ENCODE measurements around the gene CYP2C18. TPM values are rescaled to one million over a fixed set of nuclear protein-coding genes. Genes with fewer than 3 reads are reported as not detected.
"Not testable (repeated sequence)": the region's sequence is repeated elsewhere in the genome, so short reads cannot be mapped to it uniquely, and the experiment has no call there.

CYP2C18 gene
- total RNA-seq, result 100 to 1,000 TPM in 2 of 6 experiments, 10 to 100 TPM in 4; 71.0 to 120 (median 93.9) TPM
- long read RNA-seq, transcript CYP2C18-201 (9 exons, 2,418 nt), result major isoform, 9 of 19 reads
- long read RNA-seq, partial matches to known transcripts, result 7 of 19 reads
- long read RNA-seq, other reads (novel, unspliced or antisense), result 2 of 19 reads

- Histone ChIP-seq H3K27ac (peak within 1 kb of the TSS; percentile 62 to 96 (median 90)), H3K4me3 (peak within 1 kb of the TSS; percentile 36 to 59 (median 56)), H3K9me3 (no peaks in the 10 kb centered on the region), H3K27me3 (no peaks in the 10 kb centered on the region), H3K4me1 (peaks cover 0 to 35% (median 10%) of the 10 kb centered on the region in 4 donors), H3K36me3 (peaks cover 0 to 4% (median 0%) of the 10 kb centered on the region in 4 donors)
- intact Hi-C loops (cut with DNase I), result no loop called here
- no peak for DNase-seq
- 34% methylated on average over 10 of the region's 10 CpGs for WGBS (ENCODE audit: insufficient coverage, low coverage, low lambda C conversion rate, missing lambda C conversion rate)
- TF ChIP-seq POLR2A (IDR thresholded peaks at IDR 0.05) (no peak), CTCF (IDR thresholded peaks at IDR 0.05) (no peak)
- ATAC-seq, result peak; percentile 14 to 46 (median 34)
Observed at GRCh38 chr10:94683214-94684054, at the start of gene CYP2C18. Gene CYP2C18 (plus strand): TSS chr10:94683729. CDS start chr10:94683820, 91 bp downstream.

GRCh38 chr10:94638097-94638496 is 45.4 kb upstream of the CYP2C18 start:
- H3K36me3 ChIP-seq; intact Hi-C loops (cut with DNase I): not testable (repeated sequence)
- whole genome bisulfite sequencing (ENCODE audit: insufficient coverage, low coverage, low lambda C conversion rate, missing lambda C conversion rate), result 91% methylated on average over 4 of the region's 4 CpGs

GRCh38 chr10:94639902-94640301 is 43.6 kb upstream of the CYP2C18 start:
- Histone ChIP-seq H3K4me3 (no peak overlapping the region), H3K36me3 (no peaks in the 10 kb centered on the region), H3K27ac (no peak overlapping the region), H3K27me3 (no peaks in the 10 kb centered on the region), H3K9me3 (peaks cover 0 to 10% (median under 1%) of the 10 kb centered on the region in 4 donors), H3K4me1 (peaks cover 0 to 8% (median 0%) of the 10 kb centered on the region in 4 donors)
- WGBS (ENCODE audit: insufficient coverage, low coverage, low lambda C conversion rate, missing lambda C conversion rate), result 92% methylated on average over 2 of the region's 8 CpGs
- TF ChIP-seq POLR2A (IDR thresholded peaks at IDR 0.05), result no peak
- TF ChIP-seq CTCF (IDR thresholded peaks at IDR 0.05), result no peak
- ATAC-seq (no peak), DNase-seq (no peak)
- intact Hi-C loops (cut with DNase I), result no loop called here

More at GRCh38 chr10:94638097-94638496, 45.4 kb upstream of the CYP2C18 start:
- not testable (repeated sequence) for H3K4me1 ChIP-seq, H3K4me3 ChIP-seq, DNase-seq, H3K27me3 ChIP-seq, ATAC-seq, H3K27ac ChIP-seq
- H3K9me3 ChIP-seq, result peaks cover 0 to 10% (median under 1%) of the 10 kb centered on the region in 4 donors

- H3K9me3 ChIP-seq, result peaks cover 0 to 10% (median under 1%) of the 10 kb centered on the region in 4 donors
- peaks cover 0 to 9% (median 0%) of the 10 kb centered on the region in 4 donors for H3K4me1 ChIP-seq
- H3K36me3 ChIP-seq, result no peaks in the 10 kb centered on the region
- no peak overlapping the region for H3K27ac ChIP-seq
- intact Hi-C loops (cut with DNase I), result no loop called here
- DNase-seq (no peak), ATAC-seq (no peak)
- 58% methylated on average over 2 of the region's 3 CpGs for WGBS (ENCODE audit: insufficient coverage, low coverage, low lambda C conversion rate, missing lambda C conversion rate)
- H3K27me3 ChIP-seq, result no peaks in the 10 kb centered on the region
- H3K4me3 ChIP-seq, result no peak overlapping the region
- no peak for TF ChIP-seq POLR2A (IDR thresholded peaks at IDR 0.05)
Observed at GRCh38 chr10:94640562-94640961, 43.0 kb upstream of the CYP2C18 start.

GRCh38 chr10:94641480-94641879 is 42.0 kb upstream of the CYP2C18 start:
- H3K4me3 ChIP-seq, result no peak overlapping the region
- H3K27ac ChIP-seq, result no peak overlapping the region
- H3K36me3 ChIP-seq, result no peaks in the 10 kb centered on the region
- H3K27me3 ChIP-seq, result no peaks in the 10 kb centered on the region
- peaks cover 0 to 10% (median under 1%) of the 10 kb centered on the region in 4 donors for H3K9me3 ChIP-seq
- intact Hi-C loops (cut with DNase I), result no loop called here
- no peak for ATAC-seq
- DNase-seq, result no peak
- TF ChIP-seq CTCF (IDR thresholded peaks at IDR 0.05) (no peak), POLR2A (IDR thresholded peaks at IDR 0.05) (no peak)
- WGBS (ENCODE audit: insufficient coverage, low coverage, low lambda C conversion rate, missing lambda C conversion rate), result 90% methylated on average over 4 of the region's 4 CpGs
- H3K4me1 ChIP-seq, result peaks cover 0 to 9% (median 0%) of the 10 kb centered on the region in 4 donors
